WTC11 (cell line): Measurements from ENCODE around the gene GRIK5. TPM values are rescaled to one million over a fixed set of nuclear protein-coding genes. Genes with fewer than 3 reads are reported as not detected.

ENCODE experiments used
- ATAC-seq: fragments of 200-7000 bp; cut with Tn5 transposase; 2 replicates; pipeline ENCODE4 v1.10.0; 2021; ENCODE audit warnings: mild to moderate bottlenecking, moderate library complexity
- CTCF ChIA-PET: fragments of 300-600 bp; sonication (Branson Sonifier 250); formaldehyde crosslinking; loops from one replicate; lab custom pipeline; 2021; ENCODE audit warnings: antibody characterized with exemption; lab: Charles Lee
- POLR2A ChIA-PET: fragments of 350-600 bp; sonication (Branson Sonifier 250); formaldehyde crosslinking; loops from one replicate; lab custom pipeline; 2021; ENCODE audit warnings: antibody characterized with exemption; lab: Charles Lee
- DNase-seq: peaks from one replicate; pipeline ENCODE4 v3.0.0; 2021; ENCODE audit warnings: low spot score
- H3K27ac Mint-ChIP-seq: 2 replicates; pipeline ENCODE4 v1.8.0; 2021; ENCODE audit warnings: mixed read lengths
- H3K27me3 Mint-ChIP-seq: 2 replicates; pipeline ENCODE4 v1.8.0; 2021; ENCODE audit warnings: low read depth, mild to moderate bottlenecking, moderate library complexity, mixed read lengths
- H3K36me3 Mint-ChIP-seq: 2 replicates; pipeline ENCODE4 v1.8.0; 2021; ENCODE audit warnings: mixed read lengths
- H3K4me1 Mint-ChIP-seq: 2 replicates; pipeline ENCODE4 v1.8.0; 2022; ENCODE audit warnings: mixed read lengths
- H3K4me3 Mint-ChIP-seq: 2 replicates; pipeline ENCODE4 v1.8.0; 2021; ENCODE audit warnings: mild to moderate bottlenecking, moderate library complexity, mixed read lengths
- H3K9me3 Mint-ChIP-seq: 2 replicates; pipeline ENCODE4 v1.8.0; 2021; ENCODE audit warnings: mixed read lengths
- CREB1 ChIP-seq: sonication (generic); formaldehyde crosslinking; IDR thresholded peaks from 2 replicates; pipeline ENCODE4 v1.8.0; 2023; ENCODE audit warnings: mild to moderate bottlenecking, missing genetic modification reagents
- EMX1 ChIP-seq: fragments of 250-450 bp; sonication (Bioruptor Pico); IDR thresholded peaks from 2 replicates; pipeline ENCODE4 v1.8.0; 2021; ENCODE audit warnings: mild to moderate bottlenecking
- ESRRA ChIP-seq: sonication (generic); formaldehyde crosslinking; IDR thresholded peaks from 2 replicates; pipeline ENCODE4 v1.8.1; 2022; ENCODE audit warnings: mild to moderate bottlenecking, missing genetic modification reagents, borderline replicate concordance
- FOXJ3 ChIP-seq: sonication (generic); formaldehyde crosslinking; IDR thresholded peaks from 2 replicates; pipeline ENCODE4 v1.9.0; 2021; ENCODE audit warnings: missing genetic modification reagents, mild to moderate bottlenecking, borderline replicate concordance
- GABPB1 ChIP-seq: sonication (generic); formaldehyde crosslinking; IDR thresholded peaks from 2 replicates; pipeline ENCODE4 v1.8.1; 2023; ENCODE audit warnings: mild to moderate bottlenecking, missing genetic modification reagents
- MYBL2 ChIP-seq: sonication (generic); formaldehyde crosslinking; IDR thresholded peaks from 2 replicates; pipeline ENCODE4 v1.8.1; 2023; ENCODE audit warnings: mild to moderate bottlenecking, moderate library complexity, missing genetic modification reagents
- NFE2L1 ChIP-seq: sonication (generic); formaldehyde crosslinking; IDR thresholded peaks from 2 replicates; pipeline ENCODE4 v1.8.1; 2023; ENCODE audit warnings: missing genetic modification reagents
- SOX15 ChIP-seq: fragments of 250-450 bp; sonication (Bioruptor Pico); IDR thresholded peaks from 2 replicates; pipeline ENCODE4 v1.9.0; 2021; ENCODE audit warnings: mild to moderate bottlenecking
- SP1 ChIP-seq: sonication (generic); formaldehyde crosslinking; conservative IDR thresholded peaks from 2 replicates; pipeline ENCODE4 v1.8.1; 2022; ENCODE audit warnings: missing genetic modification reagents
- ZNF121 ChIP-seq: sonication (generic); formaldehyde crosslinking; IDR thresholded peaks from 2 replicates; pipeline ENCODE4 v1.8.0; 2023; ENCODE audit warnings: missing genetic modification reagents
- total RNA-seq: library from RNA; stranded (reverse); gene quantifications from 3 replicates; pipeline ENCODE4 v1.2.3, GENCODE V29; 2021
- TF ChIP-seq, protein P1 (sequence below): sonication (generic); formaldehyde crosslinking; IDR thresholded peaks from 2 replicates; pipeline ENCODE4 v1.8.0; 2022; ENCODE audit warnings: mild to moderate bottlenecking, missing genetic modification reagents
- TF ChIP-seq, protein P2 (sequence below): sonication (generic); formaldehyde crosslinking; IDR thresholded peaks from 2 replicates; pipeline ENCODE4 v1.8.0; 2023; ENCODE audit warnings: missing genetic modification reagents
- TF ChIP-seq, protein P3 (sequence below): fragments of 250-450 bp; sonication (Bioruptor Pico); IDR thresholded peaks from 2 replicates; pipeline ENCODE4 v1.9.0; 2021; ENCODE audit warnings: mild to moderate bottlenecking
- TF ChIP-seq, protein P4 (sequence below): sonication (generic); formaldehyde crosslinking; IDR thresholded peaks from 2 replicates; pipeline ENCODE4 v1.8.1; 2022; ENCODE audit warnings: mild to moderate bottlenecking, moderate library complexity, missing genetic modification reagents
- TF ChIP-seq, protein P5 (sequence below): sonication (generic); formaldehyde crosslinking; IDR thresholded peaks from 2 replicates; pipeline ENCODE4 v1.8.1; 2023; ENCODE audit warnings: mild to moderate bottlenecking, missing genetic modification reagents, moderate library complexity
- TF ChIP-seq, protein P6 (sequence below): sonication (generic); formaldehyde crosslinking; IDR thresholded peaks from 2 replicates; pipeline ENCODE4 v1.8.1; 2023; ENCODE audit warnings: mild to moderate bottlenecking, missing genetic modification reagents
- TF ChIP-seq, protein P7 (sequence below): fragments of 250-450 bp; sonication (Bioruptor Pico); IDR thresholded peaks from 2 replicates; pipeline ENCODE4 v2.1.2; 2022; ENCODE audit warnings: mild to moderate bottlenecking, moderate library complexity
- TF ChIP-seq, protein P8 (sequence below): sonication (generic); formaldehyde crosslinking; IDR thresholded peaks from 2 replicates; pipeline ENCODE4 v1.8.0; 2023; ENCODE audit warnings: missing genetic modification reagents, mild to moderate bottlenecking, borderline replicate concordance

Gene GRIK5
- total RNA-seq, 1 experiment from 2014 or later, result 52.3 TPM

DNA sequence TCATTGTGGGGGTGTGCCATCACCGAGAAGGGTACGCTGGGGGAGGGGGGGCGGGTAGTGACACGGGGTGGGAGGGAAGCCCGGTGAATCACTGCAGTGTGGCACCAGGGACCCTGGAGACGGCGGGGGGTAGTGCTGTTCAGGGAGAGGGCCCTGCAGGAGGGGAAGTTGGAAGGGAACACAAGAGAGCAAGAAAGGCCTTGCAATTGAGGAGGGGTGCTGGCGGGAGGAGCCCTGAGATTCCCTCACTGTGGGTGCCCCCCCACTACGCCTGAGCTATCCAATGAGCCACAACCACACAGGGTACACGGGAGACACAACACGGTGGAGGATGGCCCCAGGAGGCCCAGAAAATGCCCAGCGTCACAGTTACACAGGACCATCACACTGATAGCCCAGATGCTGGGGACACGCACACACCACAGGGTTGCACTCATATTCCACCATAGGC, 75.5 kb downstream of the GRIK5 start:
- DNase-seq (no peak), ATAC-seq (no peak)
- H3K36me3 Mint-ChIP-seq, result no peaks in the 10 kb centered on the region
- ChIA-PET CTCF (interaction anchor here (1.2 kb wide), 1 partner anchor 121 kb away, joined by 3 read pairs; no protein-coding TSS in a partner anchor), POLR2A (no interaction called here)
- no peaks in the 10 kb centered on the region for H3K9me3 Mint-ChIP-seq
- peaks cover 26% of the 10 kb centered on the region for H3K4me1 Mint-ChIP-seq
- peaks cover 50% of the 10 kb centered on the region for H3K27me3 Mint-ChIP-seq
- H3K4me3 Mint-ChIP-seq, result peak overlapping the region; percentile 2
- no peak overlapping the region for H3K27ac Mint-ChIP-seq
- TF ChIP-seq, protein P1, sequence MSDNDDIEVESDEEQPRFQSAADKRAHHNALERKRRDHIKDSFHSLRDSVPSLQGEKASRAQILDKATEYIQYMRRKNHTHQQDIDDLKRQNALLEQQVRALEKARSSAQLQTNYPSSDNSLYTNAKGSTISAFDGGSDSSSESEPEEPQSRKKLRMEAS, result no peak
- TF ChIP-seq, protein P2, sequence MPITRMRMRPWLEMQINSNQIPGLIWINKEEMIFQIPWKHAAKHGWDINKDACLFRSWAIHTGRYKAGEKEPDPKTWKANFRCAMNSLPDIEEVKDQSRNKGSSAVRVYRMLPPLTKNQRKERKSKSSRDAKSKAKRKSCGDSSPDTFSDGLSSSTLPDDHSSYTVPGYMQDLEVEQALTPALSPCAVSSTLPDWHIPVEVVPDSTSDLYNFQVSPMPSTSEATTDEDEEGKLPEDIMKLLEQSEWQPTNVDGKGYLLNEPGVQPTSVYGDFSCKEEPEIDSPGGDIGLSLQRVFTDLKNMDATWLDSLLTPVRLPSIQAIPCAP, result no peak
- TF ChIP-seq, protein P3, sequence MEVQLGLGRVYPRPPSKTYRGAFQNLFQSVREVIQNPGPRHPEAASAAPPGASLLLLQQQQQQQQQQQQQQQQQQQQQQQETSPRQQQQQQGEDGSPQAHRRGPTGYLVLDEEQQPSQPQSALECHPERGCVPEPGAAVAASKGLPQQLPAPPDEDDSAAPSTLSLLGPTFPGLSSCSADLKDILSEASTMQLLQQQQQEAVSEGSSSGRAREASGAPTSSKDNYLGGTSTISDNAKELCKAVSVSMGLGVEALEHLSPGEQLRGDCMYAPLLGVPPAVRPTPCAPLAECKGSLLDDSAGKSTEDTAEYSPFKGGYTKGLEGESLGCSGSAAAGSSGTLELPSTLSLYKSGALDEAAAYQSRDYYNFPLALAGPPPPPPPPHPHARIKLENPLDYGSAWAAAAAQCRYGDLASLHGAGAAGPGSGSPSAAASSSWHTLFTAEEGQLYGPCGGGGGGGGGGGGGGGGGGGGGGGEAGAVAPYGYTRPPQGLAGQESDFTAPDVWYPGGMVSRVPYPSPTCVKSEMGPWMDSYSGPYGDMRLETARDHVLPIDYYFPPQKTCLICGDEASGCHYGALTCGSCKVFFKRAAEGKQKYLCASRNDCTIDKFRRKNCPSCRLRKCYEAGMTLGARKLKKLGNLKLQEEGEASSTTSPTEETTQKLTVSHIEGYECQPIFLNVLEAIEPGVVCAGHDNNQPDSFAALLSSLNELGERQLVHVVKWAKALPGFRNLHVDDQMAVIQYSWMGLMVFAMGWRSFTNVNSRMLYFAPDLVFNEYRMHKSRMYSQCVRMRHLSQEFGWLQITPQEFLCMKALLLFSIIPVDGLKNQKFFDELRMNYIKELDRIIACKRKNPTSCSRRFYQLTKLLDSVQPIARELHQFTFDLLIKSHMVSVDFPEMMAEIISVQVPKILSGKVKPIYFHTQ (CRISPR knock-in tag), result no peak
- TF ChIP-seq NFE2L1 (CRISPR knock-in tag) (no peak), EMX1 (CRISPR knock-in tag) (no peak), CREB1 (CRISPR knock-in tag) (no peak), GABPB1 (CRISPR knock-in tag) (no peak), ZNF121 (CRISPR knock-in tag) (no peak), FOXJ3 (no peak)
- TF ChIP-seq, protein P4, sequence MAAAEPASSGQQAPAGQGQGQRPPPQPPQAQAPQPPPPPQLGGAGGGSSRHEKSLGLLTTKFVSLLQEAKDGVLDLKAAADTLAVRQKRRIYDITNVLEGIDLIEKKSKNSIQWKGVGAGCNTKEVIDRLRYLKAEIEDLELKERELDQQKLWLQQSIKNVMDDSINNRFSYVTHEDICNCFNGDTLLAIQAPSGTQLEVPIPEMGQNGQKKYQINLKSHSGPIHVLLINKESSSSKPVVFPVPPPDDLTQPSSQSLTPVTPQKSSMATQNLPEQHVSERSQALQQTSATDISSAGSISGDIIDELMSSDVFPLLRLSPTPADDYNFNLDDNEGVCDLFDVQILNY (CRISPR knock-in tag), result no peak
- TF ChIP-seq, protein P5, sequence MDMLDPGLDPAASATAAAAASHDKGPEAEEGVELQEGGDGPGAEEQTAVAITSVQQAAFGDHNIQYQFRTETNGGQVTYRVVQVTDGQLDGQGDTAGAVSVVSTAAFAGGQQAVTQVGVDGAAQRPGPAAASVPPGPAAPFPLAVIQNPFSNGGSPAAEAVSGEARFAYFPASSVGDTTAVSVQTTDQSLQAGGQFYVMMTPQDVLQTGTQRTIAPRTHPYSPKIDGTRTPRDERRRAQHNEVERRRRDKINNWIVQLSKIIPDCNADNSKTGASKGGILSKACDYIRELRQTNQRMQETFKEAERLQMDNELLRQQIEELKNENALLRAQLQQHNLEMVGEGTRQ, result no peak
- TF ChIP-seq, protein P6, sequence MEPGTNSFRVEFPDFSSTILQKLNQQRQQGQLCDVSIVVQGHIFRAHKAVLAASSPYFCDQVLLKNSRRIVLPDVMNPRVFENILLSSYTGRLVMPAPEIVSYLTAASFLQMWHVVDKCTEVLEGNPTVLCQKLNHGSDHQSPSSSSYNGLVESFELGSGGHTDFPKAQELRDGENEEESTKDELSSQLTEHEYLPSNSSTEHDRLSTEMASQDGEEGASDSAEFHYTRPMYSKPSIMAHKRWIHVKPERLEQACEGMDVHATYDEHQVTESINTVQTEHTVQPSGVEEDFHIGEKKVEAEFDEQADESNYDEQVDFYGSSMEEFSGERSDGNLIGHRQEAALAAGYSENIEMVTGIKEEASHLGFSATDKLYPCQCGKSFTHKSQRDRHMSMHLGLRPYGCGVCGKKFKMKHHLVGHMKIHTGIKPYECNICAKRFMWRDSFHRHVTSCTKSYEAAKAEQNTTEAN (CRISPR knock-in tag), result no peak

DNA sequence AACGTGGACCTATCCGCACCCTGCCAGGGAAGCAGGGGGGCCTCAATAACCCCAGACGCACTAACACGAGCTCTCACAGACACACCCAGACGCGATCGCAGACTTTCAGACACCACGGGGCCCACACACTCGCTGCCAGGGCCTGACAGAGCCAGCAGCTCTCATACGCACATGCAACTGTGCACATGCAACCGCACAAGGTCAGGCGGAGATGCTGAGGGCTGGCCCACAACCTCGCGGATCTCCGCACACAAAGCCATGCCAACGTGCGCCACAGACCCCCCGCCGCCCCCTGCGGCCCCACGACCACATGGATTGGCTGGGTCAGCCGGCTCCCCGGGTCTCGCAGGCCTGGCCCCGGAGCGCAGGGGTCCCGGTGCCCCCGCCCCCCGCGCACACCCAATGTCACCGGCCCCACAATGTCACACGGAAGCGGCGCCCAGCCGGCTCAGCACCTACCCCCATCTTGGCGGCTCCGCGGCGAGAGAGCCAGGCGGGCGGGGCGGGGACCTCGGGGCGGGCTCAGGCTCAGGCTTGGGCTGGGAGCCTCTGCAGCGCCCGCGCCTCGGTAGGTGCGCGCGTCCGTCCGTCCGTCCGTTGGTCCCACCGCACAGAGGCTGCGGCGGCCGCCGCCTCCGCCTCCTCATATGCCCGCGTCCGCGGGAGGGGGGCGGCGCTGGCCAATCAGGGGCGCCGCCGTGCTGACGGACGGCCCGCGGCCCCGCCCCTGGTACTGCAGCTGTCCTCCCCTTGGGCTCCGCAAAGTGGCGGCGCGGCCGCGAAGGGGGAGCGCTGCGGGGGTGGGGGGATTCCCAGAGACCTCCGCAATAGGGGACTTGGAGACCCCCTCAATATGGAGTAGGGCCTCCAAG, 76.2 kb downstream of the GRIK5 start, which contains the start of gene ATP1A3:
Gene ATP1A3 (minus strand): TSS at position 619 of the 872 bp plus-strand sequence. CDS start 154 bp downstream, at position 465.
- DNase-seq (peak; percentile 79), ATAC-seq (peak; percentile 63)
- no peaks in the 10 kb centered on the region for H3K9me3 Mint-ChIP-seq
- H3K27me3 Mint-ChIP-seq, result peaks cover 45% of the 10 kb centered on the region
- H3K4me1 Mint-ChIP-seq, result peaks cover 23% of the 10 kb centered on the region
- ChIA-PET POLR2A (interaction anchor here (1.2 kb wide), 1 partner anchor 35 kb away, joined by 3 read pairs; the partner anchor contains the start of gene RABAC1), CTCF (interaction anchor here (1.2 to 2.3 kb wide), 3 partner anchors 14 to 121 kb away, joined by 3 to 7 read pairs (median 3); no protein-coding TSS in a partner anchor)
- no peaks in the 10 kb centered on the region for H3K36me3 Mint-ChIP-seq
- no peak within 1 kb of the TSS for H3K27ac Mint-ChIP-seq
- H3K4me3 Mint-ChIP-seq, result peak within 1 kb of the TSS; percentile 76
- TF ChIP-seq, protein P4 (CRISPR knock-in tag), result peak; percentile 51; the same call in 1 of the 2 replicates
- no peak for TF ChIP-seq SOX15
- TF ChIP-seq, protein P7, sequence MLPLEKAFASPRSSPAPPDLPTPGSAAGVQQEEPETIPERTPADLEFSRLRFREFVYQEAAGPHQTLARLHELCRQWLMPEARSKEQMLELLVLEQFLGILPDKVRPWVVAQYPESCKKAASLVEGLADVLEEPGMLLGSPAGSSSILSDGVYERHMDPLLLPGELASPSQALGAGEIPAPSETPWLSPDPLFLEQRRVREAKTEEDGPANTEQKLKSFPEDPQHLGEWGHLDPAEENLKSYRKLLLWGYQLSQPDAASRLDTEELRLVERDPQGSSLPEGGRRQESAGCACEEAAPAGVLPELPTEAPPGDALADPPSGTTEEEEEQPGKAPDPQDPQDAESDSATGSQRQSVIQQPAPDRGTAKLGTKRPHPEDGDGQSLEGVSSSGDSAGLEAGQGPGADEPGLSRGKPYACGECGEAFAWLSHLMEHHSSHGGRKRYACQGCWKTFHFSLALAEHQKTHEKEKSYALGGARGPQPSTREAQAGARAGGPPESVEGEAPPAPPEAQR, result no peak
- TF ChIP-seq, protein P8, sequence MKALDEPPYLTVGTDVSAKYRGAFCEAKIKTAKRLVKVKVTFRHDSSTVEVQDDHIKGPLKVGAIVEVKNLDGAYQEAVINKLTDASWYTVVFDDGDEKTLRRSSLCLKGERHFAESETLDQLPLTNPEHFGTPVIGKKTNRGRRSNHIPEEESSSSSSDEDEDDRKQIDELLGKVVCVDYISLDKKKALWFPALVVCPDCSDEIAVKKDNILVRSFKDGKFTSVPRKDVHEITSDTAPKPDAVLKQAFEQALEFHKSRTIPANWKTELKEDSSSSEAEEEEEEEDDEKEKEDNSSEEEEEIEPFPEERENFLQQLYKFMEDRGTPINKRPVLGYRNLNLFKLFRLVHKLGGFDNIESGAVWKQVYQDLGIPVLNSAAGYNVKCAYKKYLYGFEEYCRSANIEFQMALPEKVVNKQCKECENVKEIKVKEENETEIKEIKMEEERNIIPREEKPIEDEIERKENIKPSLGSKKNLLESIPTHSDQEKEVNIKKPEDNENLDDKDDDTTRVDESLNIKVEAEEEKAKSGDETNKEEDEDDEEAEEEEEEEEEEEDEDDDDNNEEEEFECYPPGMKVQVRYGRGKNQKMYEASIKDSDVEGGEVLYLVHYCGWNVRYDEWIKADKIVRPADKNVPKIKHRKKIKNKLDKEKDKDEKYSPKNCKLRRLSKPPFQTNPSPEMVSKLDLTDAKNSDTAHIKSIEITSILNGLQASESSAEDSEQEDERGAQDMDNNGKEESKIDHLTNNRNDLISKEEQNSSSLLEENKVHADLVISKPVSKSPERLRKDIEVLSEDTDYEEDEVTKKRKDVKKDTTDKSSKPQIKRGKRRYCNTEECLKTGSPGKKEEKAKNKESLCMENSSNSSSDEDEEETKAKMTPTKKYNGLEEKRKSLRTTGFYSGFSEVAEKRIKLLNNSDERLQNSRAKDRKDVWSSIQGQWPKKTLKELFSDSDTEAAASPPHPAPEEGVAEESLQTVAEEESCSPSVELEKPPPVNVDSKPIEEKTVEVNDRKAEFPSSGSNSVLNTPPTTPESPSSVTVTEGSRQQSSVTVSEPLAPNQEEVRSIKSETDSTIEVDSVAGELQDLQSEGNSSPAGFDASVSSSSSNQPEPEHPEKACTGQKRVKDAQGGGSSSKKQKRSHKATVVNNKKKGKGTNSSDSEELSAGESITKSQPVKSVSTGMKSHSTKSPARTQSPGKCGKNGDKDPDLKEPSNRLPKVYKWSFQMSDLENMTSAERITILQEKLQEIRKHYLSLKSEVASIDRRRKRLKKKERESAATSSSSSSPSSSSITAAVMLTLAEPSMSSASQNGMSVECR, result 0 out of 2 replicates have a peak, but pooled peaks have one; percentile 18
- peak; percentile 66; the same call in 1 of the 2 replicates for TF ChIP-seq MYBL2 (CRISPR knock-in tag)
- 0 out of 2 replicates have a peak, but pooled peaks have one; percentile 75 for TF ChIP-seq ESRRA (CRISPR knock-in tag)
- TF ChIP-seq SP1 (CRISPR knock-in tag), result peak; percentile 62
